Kidney (tissue), 14 donors: ENCODE measurements around the gene AHNAK. TPM values are rescaled to one million over a fixed set of nuclear protein-coding genes. Genes with fewer than 3 reads are reported as not detected.

Source experiments
- DNase-seq, 5 donors: peaks; one replicate each; pipeline ENCODE4 v3.0.0-alpha.2; 2013 to 2020
- FAIRE-seq: peaks from 2 replicates; lab custom pipeline; 2012; peaks lifted over from hg19 to GRCh38; lab: Jason Lieb, UNC
- H3K27ac ChIP-seq, 2 donors: one replicate each; pipeline ENCODE4 v1.7.0; 2013; ENCODE audit warnings: low read depth in 2 of 2, low read length in 2 of 2, inconsistent platforms in 1 of 2
- H3K27me3 ChIP-seq: one replicate; pipeline ENCODE4 v1.7.1; 2013; ENCODE audit warnings: low read length, inconsistent platforms; ENCODE audit not compliant: control insufficient read depth, insufficient read depth
- H3K36me3 ChIP-seq, 3 donors: one replicate each; pipeline versions ENCODE4 v1.7.0 to v1.7.1; 2013; ENCODE audit warnings: low read length in 3 of 3, control low read depth in 1 of 3, inconsistent platforms in 1 of 3; ENCODE audit not compliant: insufficient read depth in 3 of 3, control insufficient read depth in 2 of 3
- H3K4me1 ChIP-seq, 3 donors: one replicate each; pipeline versions ENCODE4 v1.7.0 to v1.7.1; 2013; ENCODE audit warnings: low read length in 3 of 3, inconsistent platforms in 1 of 3, low read depth in 1 of 3; ENCODE audit not compliant: control insufficient read depth in 2 of 3, insufficient read depth in 2 of 3
- H3K4me3 ChIP-seq, 3 donors: one replicate each; pipeline versions ENCODE4 v1.7.0 to v1.8.1; 2013; ENCODE audit warnings: low read length in 3 of 3, control low read depth in 1 of 3, inconsistent platforms in 1 of 3
- H3K9ac ChIP-seq, 3 donors: one replicate each; pipeline versions ENCODE4 v1.7.0 to v1.7.1; 2013; ENCODE audit warnings: low read length in 3 of 3, control low read depth in 1 of 3, inconsistent platforms in 1 of 3
- H3K9me3 ChIP-seq, 3 donors: one replicate each; pipeline versions ENCODE4 v1.7.0 to v1.7.1; 2013; ENCODE audit warnings: low read length in 3 of 3, control low read depth in 1 of 3, inconsistent platforms in 1 of 3; ENCODE audit not compliant: control insufficient read depth in 2 of 3, insufficient read depth in 1 of 3
- CTCF ChIP-seq: IDR thresholded peaks from 3 replicates; pipeline ENCODE4 v1.5.1; 2012; ENCODE audit warnings: mild to moderate bottlenecking, moderate library complexity, borderline replicate concordance; ENCODE audit not compliant: insufficient read depth; ENCODE audit errors: extremely low read depth
- intact Hi-C: fragments of 100-400 bp; cut with DNase I; formaldehyde crosslinking; loops from one replicate; pipeline ENCODE4 v1.11.1; 2022
- polyA plus RNA-seq: library from polyadenylated mRNA; stranded (reverse); fragments of 350-450 nt; fragmentation: Illumina TruSeq; extraction: RNeasy Lipid Tissue Mini Kit (QIAGEN cat#74804); gene quantifications from one replicate; pipeline ENCODE4 v1.2.3, GENCODE V29; 2014; ENCODE audit warnings: low read depth, low replicate concordance; ENCODE audit not compliant: insufficient read depth
- total RNA-seq: library from RNA; stranded (reverse); fragmentation: NEBNext Ultra II Directional; extraction: Animal tissue kit (Norgen Biotek cat#: 25700); gene quantifications from one replicate; pipeline ENCODE4 v1.2.1, GENCODE V29; 2021
- donor health status: control.
- donor health status: control.
- donor health status: control.
- donor health status: control.
- donor health status: control.
- donor health status: DM: yes; HTN: yes; CAD: no.
- donor health status: Normal renal cell carcinoma (clear cell type).

AHNAK gene
- total and polyA plus RNA-seq, 2 donors from 2014 or later, result 36.6 to 700 TPM

GRCh38 chr11:62539238-62539925 is 7.2 kb downstream of the AHNAK start:
- Histone ChIP-seq H3K27ac (peak overlapping the region; percentile 83 to 86), H3K4me1 (peaks cover 0 to 64% (median 34%) of the 10 kb centered on the region in 3 donors), H3K36me3 (peaks cover 0 to 9% (median under 1%) of the 10 kb centered on the region in 3 donors), H3K9ac (peak overlapping the region in 1 of 3 donors; percentile 63), H3K9me3 (no peaks in the 10 kb centered on the region), H3K4me3 (peak overlapping the region in 2 of 3 donors; percentile 10 to 22), H3K27me3 (no peaks in the 10 kb centered on the region)
- FAIRE-seq, result no peak
- TF ChIP-seq CTCF, result no peak
- intact Hi-C loops, result no loop called here
- peak in 4 of 5 donors; percentile 17 to 94 (median 46) for DNase-seq

- Histone ChIP-seq H3K4me3 (peak overlapping the region in 1 of 3 donors; percentile 7), H3K27me3 (no peaks in the 10 kb centered on the region), H3K36me3 (peaks cover 0 to 16% (median 8%) of the 10 kb centered on the region in 3 donors), H3K9me3 (no peaks in the 10 kb centered on the region), H3K4me1 (peaks cover 0 to 59% (median 34%) of the 10 kb centered on the region in 3 donors), H3K9ac (peak overlapping the region in 2 of 3 donors; percentile 37 to 52), H3K27ac (peak overlapping the region; percentile 65 to 71)
- DNase-seq (peak in 1 of 5 donors; percentile 24), FAIRE-seq (no peak)
- TF ChIP-seq CTCF, result no peak
- intact Hi-C loops, result no loop called here
These were observed 8.0 kb downstream of the AHNAK start for GRCh38 chr11:62538470-62539237.

- no peak for TF ChIP-seq CTCF
- no peaks in the 10 kb centered on the region for H3K27me3 ChIP-seq
- no peaks in the 10 kb centered on the region for H3K9me3 ChIP-seq
- intact Hi-C loops, result no loop called here
- no peak overlapping the region for H3K4me3 ChIP-seq
- H3K27ac ChIP-seq, result no peak overlapping the region
- peaks cover 5 to 38% (median 20%) of the 10 kb centered on the region in 3 donors for H3K36me3 ChIP-seq
- no peak overlapping the region for H3K9ac ChIP-seq
- DNase-seq (no peak), FAIRE-seq (no peak)
- peaks cover 0 to 40% (median 27%) of the 10 kb centered on the region in 3 donors for H3K4me1 ChIP-seq
These were observed 10.2 kb downstream of the AHNAK start for GRCh38 chr11:62536301-62536957.
